Heart right ventricle (tissue), 16 donors: Measurements from ENCODE around the gene OVCH2. TPM values are rescaled to one million over a fixed set of nuclear protein-coding genes. Genes with fewer than 3 reads are reported as not detected.

Experiments
- ATAC-seq, 8 donors: fragments of 200-7000 bp; cut with Tn5 transposase; one replicate each; pipeline ENCODE4 v1.9.1; 2020; ENCODE audit warnings: mild to moderate bottlenecking in 8 of 8, moderate library complexity in 8 of 8, moderate number of reproducible peaks in 1 of 8
- DNase-seq, 2 donors: peaks; one replicate each; pipeline ENCODE4 v3.0.0-alpha.2; 2020
- H3K27ac ChIP-seq, 10 donors: fragments of 200-600 bp; sonication (generic) in 2 of 10; one replicate each; pipeline versions ENCODE4 v1.5.0 to v1.8.0; 2020 to 2022; ENCODE audit warnings: mild to moderate bottlenecking in 3 of 10
- H3K27me3 ChIP-seq, 7 donors: fragments of 200-600 bp; one replicate each; pipeline ENCODE4 v1.8.0; 2021 to 2022; ENCODE audit warnings: mild to moderate bottlenecking in 2 of 7
- H3K36me3 ChIP-seq, 9 donors: fragments of 200-600 bp; sonication (generic) in 1 of 9; one replicate each; pipeline versions ENCODE4 v1.5.0 to v1.8.0; 2020 to 2022; ENCODE audit warnings: mild to moderate bottlenecking in 2 of 9
- H3K4me1 ChIP-seq, 9 donors: fragments of 200-600 bp; sonication (generic) in 1 of 9; one replicate each; pipeline versions ENCODE4 v1.5.0 to v1.8.0; 2020 to 2022; ENCODE audit warnings: mild to moderate bottlenecking in 4 of 9
- H3K4me3 ChIP-seq, 10 donors: fragments of 200-600 bp; sonication (generic) in 2 of 10; one replicate each; pipeline versions ENCODE4 v1.5.0 to v1.8.0; 2020 to 2022; ENCODE audit warnings: mild to moderate bottlenecking in 7 of 10, moderate library complexity in 2 of 10
- H3K9me3 ChIP-seq, 11 donors: fragments of 200-600 bp in 10 of 11; sonication (generic) in 2 of 11; one replicate each; pipeline versions ENCODE4 v1.5.0 to v1.8.0; 2013 to 2022; ENCODE audit warnings: mild to moderate bottlenecking in 2 of 11, control low read depth in 1 of 11, moderate library complexity in 1 of 11
- CTCF ChIP-seq, 9 donors: fragments of 200-600 bp; sonication (generic) in 2 of 9; IDR thresholded peaks; one replicate each; pipeline versions ENCODE4 v1.5.0 to v1.8.0; 2021 to 2022; ENCODE audit warnings: antibody characterized with exemption in 9 of 9, mild to moderate bottlenecking in 5 of 9, moderate library complexity in 1 of 9
- WGBS, 2 donors: extraction: QIAGEN DNeasy Blood & Tissue Kit; methylation state at CpG; one replicate each; pipeline ENCODE4 v1.1.7; 2013; ENCODE audit warnings: inconsistent platforms in 1 of 2; 5-methylcytosine and 5-hydroxymethylcytosine counted together
- intact Hi-C, 10 donors: fragments of 100-400 bp; cut with DNase I; formaldehyde crosslinking; loops; one replicate each; pipeline versions ENCODE4 v1.11.1 to v1.14.2; 2022
- polyA plus RNA-seq, 2 donors: library from polyadenylated mRNA; stranded (reverse); fragments of 200-250 nt; gene quantifications; one replicate each; pipeline ENCODE4 v1.2.3, GENCODE V29; 2013
- total RNA-seq, 10 donors: library from RNA; stranded (reverse); fragmentation: NEBNext Ultra II Directional in 3 of 10; extraction: Animal tissue kit (Norgen Biotek cat#: 25700) in 3 of 10; gene quantifications; one replicate each; pipeline versions ENCODE4 v1.2.1 to v1.2.4, GENCODE V29; 2021 to 2023
- donor health status: Arrhythmogenic right ventricular cardiomyopathy.
- donor health status: ischemic (EF 13 %, LVEDD 7.1; RV severe dilation, severe dysfunction).
- donor health status: healthy with polysubstance abuse.
- donor health status: DM: no; HTN: yes; CAD: no.
- donor health status: DM: no; HTN: no; CAD: no.
- donor health status: ischemic (EF 25% LVEDD 6.9; RV normal size, moderate dysfunction).
- donor health status: ischemic (EF 25% LVEDD 5.7; RV mildly dilated, moderate dysfunction).
- donor health status: healthy.
- donor health status: DM: yes; HTN: yes; CAD: no.
- donor health status: Ischemic cardiomyopathy.
- donor health status: ischemic (EF 35%, LVEDD 5.7; RV mildly dilated, moderate dysfunction).
- donor health status: nonischemic (EF 11% LVEDD 7.7; RV severe dilation, severe dysfunction).
- donor health status: DM: yes; HTN: yes; CAD: no.
- donor health status: PGD.
- donor health status: ischemic (EF 29% LVEDD 5.4; RV normal size, mild dysfunction).
- donor health status: nonischemic (EF 23%, LVEDD 6.1; RV moderate dilation, normal function).

The OVCH2 gene
- total and polyA plus RNA-seq, 12 donors, result not detected

DNA sequence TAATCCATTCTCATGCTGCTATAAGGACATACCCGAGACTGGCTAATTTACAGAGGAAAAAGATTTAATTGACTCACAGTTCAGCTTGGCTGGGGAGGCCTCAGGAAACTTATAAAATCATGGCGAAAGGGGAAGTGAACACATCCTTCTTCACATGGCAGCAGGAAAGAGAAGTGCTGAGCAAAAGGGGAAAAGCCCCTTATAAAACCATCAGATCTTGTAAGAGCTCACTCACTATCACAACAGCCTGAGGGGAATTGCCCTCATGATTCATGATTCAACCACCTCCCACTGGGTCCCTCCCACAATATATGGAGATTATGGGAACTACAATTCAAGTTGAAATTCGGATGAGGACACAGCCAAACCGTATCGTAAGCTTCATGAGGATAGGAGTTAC, 29.2 kb downstream of the OVCH2 start:
- no peak overlapping the region for H3K4me3 ChIP-seq
- intact Hi-C loops, result loop anchor here in 1 of 10 donors (10.0 kb wide), 1 partner anchor 322 kb away; no protein-coding TSS in a partner anchor
- no peaks in the 10 kb centered on the region for H3K36me3 ChIP-seq
- WGBS, 2 donors, result 79 to 85% methylated on average over 5 of the region's 5 CpGs
- peaks cover 0 to 43% (median 36%) of the 10 kb centered on the region in 7 donors for H3K27me3 ChIP-seq
- no peak overlapping the region for H3K27ac ChIP-seq
- no peak for TF ChIP-seq CTCF (IDR thresholded peaks at IDR 0.05)
- ATAC-seq, result no peak
- H3K9me3 ChIP-seq, result peaks cover 0 to 5% (median 0%) of the 10 kb centered on the region in 11 donors
- DNase-seq, result no peak
- H3K4me1 ChIP-seq, result peaks cover 4 to 22% (median 12%) of the 10 kb centered on the region in 9 donors

GRCh38 chr11:7675631-7676030, 30.6 kb downstream of the OVCH2 start:
- intact Hi-C loops, result loop anchor here in 1 of 10 donors (10.0 kb wide), 1 partner anchor 321 kb away; no protein-coding TSS in a partner anchor
- peaks cover 4 to 22% (median 12%) of the 10 kb centered on the region in 9 donors for H3K4me1 ChIP-seq
- 84 to 93% methylated on average over 3 of the region's 3 CpGs for WGBS, 2 donors
- H3K27me3 ChIP-seq, result peaks cover 0 to 49% (median 37%) of the 10 kb centered on the region in 7 donors
- H3K4me3 ChIP-seq, result no peak overlapping the region
- no peak for TF ChIP-seq CTCF (IDR thresholded peaks at IDR 0.05)
- ATAC-seq (no peak), DNase-seq (no peak)
- H3K27ac ChIP-seq, result no peak overlapping the region
- H3K36me3 ChIP-seq, result no peaks in the 10 kb centered on the region
- H3K9me3 ChIP-seq, result peaks cover 0 to 5% (median 0%) of the 10 kb centered on the region in 11 donors

DNA sequence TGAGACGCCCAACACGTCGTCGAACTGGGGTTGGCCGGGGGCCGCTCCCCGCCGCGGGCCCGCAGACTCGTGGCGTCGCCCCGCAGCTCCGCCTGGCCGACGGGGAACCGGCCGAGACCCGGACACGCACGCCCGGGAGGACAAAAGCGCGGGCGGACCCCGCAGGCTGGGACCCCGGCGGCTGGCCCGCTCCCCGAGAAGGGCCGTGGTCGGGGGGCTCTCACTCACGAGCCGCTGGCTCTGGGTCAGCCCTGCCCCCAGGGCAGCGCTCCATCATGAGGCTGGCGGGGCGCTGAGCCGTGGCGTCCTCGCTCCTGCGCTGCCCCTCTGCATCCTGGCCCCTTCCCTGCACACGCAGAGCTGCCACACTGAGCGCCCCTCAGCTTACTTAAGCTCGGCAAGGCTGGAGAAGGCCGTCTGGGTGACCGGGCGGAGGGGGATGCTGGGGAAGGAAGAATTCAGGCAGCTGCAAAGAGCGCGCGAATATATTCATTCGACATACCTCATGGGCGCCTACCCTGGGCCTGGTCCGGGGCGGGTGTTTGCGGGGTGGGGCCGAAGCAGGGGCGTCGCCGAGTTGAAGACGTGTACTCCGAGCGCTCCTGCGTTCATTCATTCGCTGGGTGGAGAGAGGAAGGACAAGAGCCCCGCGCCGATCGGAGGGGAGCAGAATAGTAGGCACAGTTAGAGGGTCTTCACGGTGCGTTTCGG, 32.4 kb downstream of the OVCH2 start:
- Histone ChIP-seq H3K4me3 (peak overlapping the region; percentile 26 to 64 (median 61)), H3K4me1 (peaks cover 4 to 22% (median 12%) of the 10 kb centered on the region in 9 donors), H3K9me3 (no peaks in the 10 kb centered on the region), H3K27ac (peak overlapping the region in 8 of 10 donors; percentile 30 to 79 (median 61)), H3K36me3 (no peaks in the 10 kb centered on the region), H3K27me3 (peaks cover 0 to 50% (median 33%) of the 10 kb centered on the region in 7 donors)
- ATAC-seq (peak; percentile 44 to 67 (median 56)), DNase-seq (peak in 1 of 2 donors; percentile 33)
- 2 to 3% methylated on average over 72 of the region's 72 CpGs for WGBS, 2 donors
- intact Hi-C loops, result loop anchor here in 1 of 10 donors (10.0 kb wide), 1 partner anchor 319 kb away; no protein-coding TSS in a partner anchor
- no peak for TF ChIP-seq CTCF (IDR thresholded peaks at IDR 0.05)

DNA sequence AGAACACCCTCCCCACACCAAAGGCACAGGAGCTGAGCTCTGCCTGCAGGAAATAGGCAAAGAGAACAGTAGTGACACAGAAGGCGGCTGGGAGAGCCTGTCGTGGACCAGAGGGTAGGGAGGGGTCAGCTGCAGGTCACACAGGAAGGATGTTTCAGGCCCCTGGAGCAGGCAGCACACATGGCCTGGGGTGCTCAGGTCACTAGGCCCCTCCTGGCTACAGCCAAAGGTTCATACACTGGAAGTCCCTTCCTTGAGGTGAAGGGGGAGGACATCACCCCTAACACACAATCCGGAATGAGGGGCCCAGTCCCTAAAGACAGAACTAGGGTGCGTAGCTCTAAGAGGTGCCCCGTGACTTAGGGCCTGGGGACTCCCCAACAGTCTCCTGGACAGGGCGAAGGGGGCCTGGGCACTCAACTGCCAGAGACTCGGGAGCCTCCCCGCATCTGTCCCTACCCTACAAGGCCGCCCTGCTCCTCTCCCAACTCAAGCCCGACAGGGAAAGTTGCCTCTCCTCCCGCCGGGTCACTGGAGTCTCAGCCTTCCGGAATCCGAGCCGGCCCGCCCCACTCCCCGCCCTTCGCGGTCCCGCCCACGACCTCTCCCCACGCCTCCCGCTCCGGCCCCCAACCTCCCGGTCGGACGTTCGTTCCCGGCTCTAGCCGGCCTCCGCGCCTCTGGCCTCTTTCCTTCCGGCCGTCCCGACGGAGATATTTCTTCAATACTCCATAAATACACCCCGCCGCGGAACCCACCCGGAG, 33.1 kb downstream of the OVCH2 start, which contains the start of gene CYB5R2:
TSS of gene CYB5R2 (minus strand) at position 541 of the 764 bp plus-strand sequence. CDS start 675 bp downstream, outside the sequence.
- H3K36me3 ChIP-seq, result no peaks in the 10 kb centered on the region
- peaks cover 0 to 50% (median 33%) of the 10 kb centered on the region in 7 donors for H3K27me3 ChIP-seq
- H3K9me3 ChIP-seq, result no peaks in the 10 kb centered on the region
- ATAC-seq (peak; percentile 73 to 93 (median 90)), DNase-seq (peak; percentile 74 to 75)
- H3K27ac ChIP-seq, result peak within 1 kb of the TSS in 8 of 10 donors; percentile 30 to 79 (median 61)
- TF ChIP-seq CTCF (IDR thresholded peaks at IDR 0.05), result no peak
- WGBS, 2 donors, result 10 to 12% methylated on average over 40 of the region's 40 CpGs
- intact Hi-C loops, result loop anchor here in 1 of 10 donors (10.0 kb wide), 1 partner anchor 318 kb away; no protein-coding TSS in a partner anchor
- H3K4me3 ChIP-seq, result peak within 1 kb of the TSS; percentile 26 to 64 (median 61)
- H3K4me1 ChIP-seq, result peaks cover 4 to 22% (median 12%) of the 10 kb centered on the region in 9 donors
